PC-3 (cell line): ENCODE measurements around the gene SMIM38. TPM values are rescaled to one million over a fixed set of nuclear protein-coding genes. Genes with fewer than 3 reads are reported as not detected.
"Not testable (repeated sequence)": the region's sequence is repeated elsewhere in the genome, so short reads cannot be mapped to it uniquely, and the experiment has no call there.

ENCODE experiments used
- ATAC-seq: fragments of 200-7000 bp; cut with Tn5 transposase; 2 replicates; pipeline ENCODE4 v1.9.1; 2020; ENCODE audit warnings: mild to moderate bottlenecking, moderate library complexity
- BruUV-seq: library from RNA; stranded (reverse); fragments of 400-500 nt; replicated peaks from 2 replicates; lab custom pipeline; 2021; lab: Mats Ljungman, UMichigan
- CTCF ChIA-PET: fragments of 300-600 bp; sonication (Branson Sonifier 250); formaldehyde crosslinking; loops from one replicate; lab custom pipeline; 2022; ENCODE audit warnings: antibody characterized with exemption; lab: Charles Lee
- POLR2A ChIA-PET: fragments of 300-600 bp; sonication (Branson Sonifier 250); formaldehyde crosslinking; loops from one replicate; lab custom pipeline; 2022; ENCODE audit warnings: antibody characterized with exemption; ENCODE audit not compliant: unreplicated experiment; lab: Charles Lee
- DNase-seq: peaks from one replicate; pipeline ENCODE4 v3.0.0-alpha.2; 2015
- H2AFZ ChIP-seq: fragments of 300-600 bp; sonication (generic); 2 replicates; pipeline ENCODE4 v1.6.0; 2016; ENCODE audit warnings: antibody characterized with exemption, low read length
- H3F3A ChIP-seq: fragments of 300-600 bp; sonication (generic); one replicate; pipeline ENCODE4 v1.6.0; 2017; ENCODE audit warnings: antibody characterized with exemption, low read length, control low read depth, mild to moderate bottlenecking; ENCODE audit not compliant: unreplicated experiment
- H3K27ac ChIP-seq: fragments of 300-600 bp; sonication (generic); 2 replicates; pipeline ENCODE4 v1.5.1; 2016; ENCODE audit warnings: mild to moderate bottlenecking, low read length
- H3K27me3 ChIP-seq: fragments of 300-600 bp; sonication (generic); 2 replicates; pipeline ENCODE4 v1.6.1; 2016; ENCODE audit warnings: low read length, mixed read lengths
- H3K36me3 ChIP-seq: fragments of 300-600 bp; sonication (generic); 2 replicates; pipeline ENCODE4 v1.6.1; 2016; ENCODE audit warnings: low read depth, mixed run types, low read length, mixed read lengths
- H3K4me1 ChIP-seq: fragments of 300-600 bp; sonication (generic); 2 replicates; pipeline ENCODE4 v1.5.1; 2016; ENCODE audit warnings: low read length; ENCODE audit not compliant: insufficient read depth
- H3K4me2 ChIP-seq: fragments of 300-600 bp; sonication (generic); 2 replicates; pipeline ENCODE4 v1.6.0; 2016; ENCODE audit warnings: low read length
- H3K4me3 ChIP-seq: fragments of 300-600 bp; sonication (generic); 2 replicates; pipeline ENCODE4 v1.5.1; 2016; ENCODE audit warnings: mild to moderate bottlenecking, low read length, mixed read lengths
- H3K79me2 ChIP-seq: fragments of 300-600 bp; sonication (generic); 2 replicates; pipeline ENCODE4 v1.6.1; 2017; ENCODE audit warnings: low read length, mixed read lengths
- H3K9ac ChIP-seq: fragments of 300-600 bp; sonication (generic); 2 replicates; pipeline ENCODE4 v1.6.0; 2016; ENCODE audit warnings: mild to moderate bottlenecking, low read length
- H3K9me2 ChIP-seq: fragments of 300-600 bp; sonication (generic); replicated peaks from 2 replicates; pipeline ENCODE4 v1.6.1; 2016; ENCODE audit warnings: mixed run types, low read length, mixed read lengths
- H3K9me3 ChIP-seq: fragments of 300-600 bp; sonication (generic); 2 replicates; pipeline ENCODE4 v1.6.1; 2016; ENCODE audit warnings: low read length, mixed read lengths
- H4K20me1 ChIP-seq: fragments of 300-600 bp; sonication (generic); 2 replicates; pipeline ENCODE4 v1.6.1; 2016; ENCODE audit warnings: low read length, mixed read lengths
- EZH2 ChIP-seq: fragments of 300-600 bp; sonication (generic); IDR thresholded peaks from one replicate; pipeline ENCODE4 v1.6.1; 2017; ENCODE audit warnings: antibody characterized with exemption, mild to moderate bottlenecking, low read length; ENCODE audit not compliant: unreplicated experiment
- EZH2phosphoT487 ChIP-seq: fragments of 300-600 bp; sonication (generic); IDR thresholded peaks from 2 replicates; pipeline ENCODE4 v1.6.1; 2018; ENCODE audit warnings: mild to moderate bottlenecking, antibody characterized with exemption, low read length, borderline replicate concordance
- intact Hi-C: fragments of 100-400 bp; cut with micrococcal nuclease; formaldehyde crosslinking; loops from 2 replicates; pipeline ENCODE4 v1.9.0; 2023
- total RNA-seq: library from RNA; depleted of rRNA; stranded (reverse); fragments of >200 nt; gene quantifications from 2 replicates; pipeline ENCODE4 v1.2.3, GENCODE V29; 2014
- TF ChIP-seq, protein P1 (sequence below): fragments of 300-600 bp; sonication (generic); conservative IDR thresholded peaks from 2 replicates; pipeline ENCODE4 v1.5.1; 2017; ENCODE audit warnings: antibody characterized with exemption, low read depth, mild to moderate bottlenecking, low read length

Gene SMIM38
- total RNA-seq, 1 experiment from 2014 or later = 0.04 TPM

DNA sequence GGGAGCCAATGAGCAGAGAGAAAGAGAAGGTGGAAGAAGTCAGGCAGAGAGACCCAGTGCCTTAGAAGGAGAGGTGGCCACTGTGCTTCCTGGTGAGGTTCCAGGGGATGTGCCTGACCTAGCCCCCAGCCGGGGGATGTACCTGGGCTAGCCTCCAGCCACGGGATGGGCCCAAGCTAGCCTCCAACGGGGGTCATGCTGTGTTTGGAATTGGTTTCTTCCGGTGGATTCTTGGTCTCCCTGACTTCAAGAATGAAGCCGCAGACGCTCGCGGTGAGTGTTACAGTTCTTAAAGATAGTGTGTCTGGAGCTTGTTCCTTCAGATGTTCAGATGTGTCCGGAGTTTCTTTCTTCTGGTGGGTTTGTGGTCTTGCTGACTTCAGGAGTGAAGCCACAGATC lies 6.9 kb upstream of the SMIM38 start:
- no TSS peak for BruUV-seq
- Histone ChIP-seq H3K9me3 (no peaks in the 10 kb centered on the region), H4K20me1 (no peaks in the 10 kb centered on the region), H3K9ac (no peak overlapping the region), H3K79me2 (no peaks in the 10 kb centered on the region), H3F3A (no peaks in the 10 kb centered on the region), H3K4me3 (no peak overlapping the region), H2AFZ (no peak overlapping the region), H3K4me2 (no peak overlapping the region), H3K27me3 (no peaks in the 10 kb centered on the region), H3K36me3 (no peaks in the 10 kb centered on the region), H3K27ac (no peak overlapping the region), H3K9me2 (no peaks in the 10 kb centered on the region), H3K4me1 (no peaks in the 10 kb centered on the region)
- TF ChIP-seq EZH2phosphoT487 (no peak), EZH2 (no peak)
- TF ChIP-seq, protein P1, sequence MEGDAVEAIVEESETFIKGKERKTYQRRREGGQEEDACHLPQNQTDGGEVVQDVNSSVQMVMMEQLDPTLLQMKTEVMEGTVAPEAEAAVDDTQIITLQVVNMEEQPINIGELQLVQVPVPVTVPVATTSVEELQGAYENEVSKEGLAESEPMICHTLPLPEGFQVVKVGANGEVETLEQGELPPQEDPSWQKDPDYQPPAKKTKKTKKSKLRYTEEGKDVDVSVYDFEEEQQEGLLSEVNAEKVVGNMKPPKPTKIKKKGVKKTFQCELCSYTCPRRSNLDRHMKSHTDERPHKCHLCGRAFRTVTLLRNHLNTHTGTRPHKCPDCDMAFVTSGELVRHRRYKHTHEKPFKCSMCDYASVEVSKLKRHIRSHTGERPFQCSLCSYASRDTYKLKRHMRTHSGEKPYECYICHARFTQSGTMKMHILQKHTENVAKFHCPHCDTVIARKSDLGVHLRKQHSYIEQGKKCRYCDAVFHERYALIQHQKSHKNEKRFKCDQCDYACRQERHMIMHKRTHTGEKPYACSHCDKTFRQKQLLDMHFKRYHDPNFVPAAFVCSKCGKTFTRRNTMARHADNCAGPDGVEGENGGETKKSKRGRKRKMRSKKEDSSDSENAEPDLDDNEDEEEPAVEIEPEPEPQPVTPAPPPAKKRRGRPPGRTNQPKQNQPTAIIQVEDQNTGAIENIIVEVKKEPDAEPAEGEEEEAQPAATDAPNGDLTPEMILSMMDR = no peak
- ChIA-PET POLR2A (no interaction called here), CTCF (no interaction called here)
- DNase-seq = no peak
- ATAC-seq = no peak
- intact Hi-C loops = no loop called here

DNA sequence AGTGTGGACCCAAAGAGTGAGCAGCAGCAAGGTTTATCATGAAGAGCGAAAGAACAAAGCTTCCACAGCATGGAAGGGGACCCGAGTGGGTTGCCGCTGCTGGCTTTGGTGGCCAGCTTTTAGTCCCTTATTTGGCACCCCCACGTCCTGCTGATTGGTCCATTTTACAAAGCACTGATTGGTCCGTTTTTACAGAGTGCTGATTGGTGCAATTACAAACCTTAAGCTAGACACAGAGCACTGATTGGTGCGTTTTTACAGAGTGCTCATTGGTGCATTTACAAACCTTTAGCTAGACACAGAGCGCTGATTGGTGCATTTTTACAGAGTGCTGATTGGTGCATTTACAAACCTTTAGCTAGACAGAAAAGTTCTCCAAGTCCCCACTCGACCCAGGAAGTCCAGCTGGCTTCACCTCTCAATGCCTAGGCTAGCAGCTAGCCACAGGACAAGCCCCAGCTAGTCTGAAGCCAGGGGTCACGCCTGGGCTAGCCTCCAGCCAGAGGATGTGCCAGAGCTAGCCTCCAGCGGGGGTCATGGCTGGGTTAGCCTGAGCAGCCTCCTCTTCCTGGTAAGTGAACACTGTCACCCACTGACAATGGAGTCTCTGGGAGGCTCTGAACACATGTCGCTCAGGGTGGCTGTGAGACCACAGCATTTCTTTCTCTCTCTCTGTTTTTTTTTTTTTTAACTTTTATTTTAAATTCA lies 6.2 kb upstream of the SMIM38 start:
- CTCF ChIA-PET, H3K79me2 ChIP-seq, H3K9me3 ChIP-seq, H3K4me3 ChIP-seq, DNase-seq, intact Hi-C loops, H3K27me3 ChIP-seq, H3K9me2 ChIP-seq, ATAC-seq, H3F3A ChIP-seq, H3K4me2 ChIP-seq, BruUV-seq, H2AFZ ChIP-seq, H3K27ac ChIP-seq, H3K36me3 ChIP-seq, POLR2A ChIA-PET, H3K9ac ChIP-seq, H4K20me1 ChIP-seq, H3K4me1 ChIP-seq: not testable (repeated sequence)

- no peak for TF ChIP-seq EZH2phosphoT487
- TF ChIP-seq EZH2 = no peak
- Histone ChIP-seq H2AFZ (no peak overlapping the region), H3K4me3 (no peak overlapping the region), H3K79me2 (no peaks in the 10 kb centered on the region), H3K9me3 (no peaks in the 10 kb centered on the region), H3K4me1 (no peaks in the 10 kb centered on the region), H3K36me3 (no peaks in the 10 kb centered on the region), H3K27ac (no peak overlapping the region), H3K4me2 (no peak overlapping the region), H3F3A (no peaks in the 10 kb centered on the region), H4K20me1 (no peaks in the 10 kb centered on the region), H3K9me2 (no peaks in the 10 kb centered on the region), H3K9ac (no peak overlapping the region), H3K27me3 (no peaks in the 10 kb centered on the region)
- CTCF ChIA-PET = no interaction called here
- intact Hi-C loops = no loop called here
- DNase-seq (no peak), ATAC-seq (no peak)
- BruUV-seq = no TSS peak
- POLR2A ChIA-PET = no interaction called here
Observed at GRCh38 chr11:69150175-69150574, 5.6 kb upstream of the SMIM38 start.
